ENCODE measurements around the gene HYDIN.

DNA sequence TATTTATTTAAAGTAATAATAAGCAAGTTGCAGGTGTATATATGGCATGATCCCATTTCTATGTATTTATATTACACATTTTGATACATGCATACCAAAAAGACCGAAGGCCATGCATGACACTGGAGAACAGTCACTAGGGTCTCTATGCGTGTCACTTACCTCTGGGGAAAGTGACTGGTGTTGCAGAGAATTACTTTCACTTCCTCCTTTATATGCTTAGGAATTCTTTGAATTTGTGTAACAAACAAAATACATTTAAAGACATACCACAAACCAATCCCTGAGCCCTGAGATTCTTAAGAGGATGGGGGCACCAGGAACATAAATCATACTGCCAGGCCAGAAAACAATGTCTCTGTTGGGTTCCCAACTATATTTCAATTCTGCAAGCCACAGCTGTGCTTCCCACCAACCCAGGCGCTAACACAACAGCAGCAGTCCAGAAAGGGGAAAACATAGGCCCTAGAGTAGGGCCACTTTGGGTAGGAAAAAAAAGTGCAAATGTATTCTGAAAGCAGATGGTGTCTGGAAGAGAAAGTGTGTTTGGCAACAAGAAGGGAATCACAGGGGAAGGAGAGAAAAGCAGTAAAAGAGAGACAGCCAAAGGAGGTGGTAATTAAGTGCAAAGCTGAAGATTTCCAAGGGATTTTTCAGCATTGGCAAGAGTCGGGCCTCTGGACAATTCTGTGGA, 24.5 kb upstream of the HYDIN start:
- TF ChIP-seq, protein P1, sequence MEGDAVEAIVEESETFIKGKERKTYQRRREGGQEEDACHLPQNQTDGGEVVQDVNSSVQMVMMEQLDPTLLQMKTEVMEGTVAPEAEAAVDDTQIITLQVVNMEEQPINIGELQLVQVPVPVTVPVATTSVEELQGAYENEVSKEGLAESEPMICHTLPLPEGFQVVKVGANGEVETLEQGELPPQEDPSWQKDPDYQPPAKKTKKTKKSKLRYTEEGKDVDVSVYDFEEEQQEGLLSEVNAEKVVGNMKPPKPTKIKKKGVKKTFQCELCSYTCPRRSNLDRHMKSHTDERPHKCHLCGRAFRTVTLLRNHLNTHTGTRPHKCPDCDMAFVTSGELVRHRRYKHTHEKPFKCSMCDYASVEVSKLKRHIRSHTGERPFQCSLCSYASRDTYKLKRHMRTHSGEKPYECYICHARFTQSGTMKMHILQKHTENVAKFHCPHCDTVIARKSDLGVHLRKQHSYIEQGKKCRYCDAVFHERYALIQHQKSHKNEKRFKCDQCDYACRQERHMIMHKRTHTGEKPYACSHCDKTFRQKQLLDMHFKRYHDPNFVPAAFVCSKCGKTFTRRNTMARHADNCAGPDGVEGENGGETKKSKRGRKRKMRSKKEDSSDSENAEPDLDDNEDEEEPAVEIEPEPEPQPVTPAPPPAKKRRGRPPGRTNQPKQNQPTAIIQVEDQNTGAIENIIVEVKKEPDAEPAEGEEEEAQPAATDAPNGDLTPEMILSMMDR (IDR thresholded peaks at IDR 0.05), result no peak
- TF ChIP-seq POLR2A (IDR thresholded peaks at IDR 0.05), result no peak
